ENCODE results near the gene TMEM143.
"Not testable (repeated sequence)": the region's sequence is repeated elsewhere in the genome, so short reads cannot be mapped to it uniquely, and the experiment has no call there.

The TMEM143 gene

GRCh38 chr19:48330012-48330681 is 33.6 kb downstream of the TMEM143 start:
- peak; percentile 54 to 58 for DNase-seq (ENCODE audit: low read depth in 2 of 2)

DNA sequence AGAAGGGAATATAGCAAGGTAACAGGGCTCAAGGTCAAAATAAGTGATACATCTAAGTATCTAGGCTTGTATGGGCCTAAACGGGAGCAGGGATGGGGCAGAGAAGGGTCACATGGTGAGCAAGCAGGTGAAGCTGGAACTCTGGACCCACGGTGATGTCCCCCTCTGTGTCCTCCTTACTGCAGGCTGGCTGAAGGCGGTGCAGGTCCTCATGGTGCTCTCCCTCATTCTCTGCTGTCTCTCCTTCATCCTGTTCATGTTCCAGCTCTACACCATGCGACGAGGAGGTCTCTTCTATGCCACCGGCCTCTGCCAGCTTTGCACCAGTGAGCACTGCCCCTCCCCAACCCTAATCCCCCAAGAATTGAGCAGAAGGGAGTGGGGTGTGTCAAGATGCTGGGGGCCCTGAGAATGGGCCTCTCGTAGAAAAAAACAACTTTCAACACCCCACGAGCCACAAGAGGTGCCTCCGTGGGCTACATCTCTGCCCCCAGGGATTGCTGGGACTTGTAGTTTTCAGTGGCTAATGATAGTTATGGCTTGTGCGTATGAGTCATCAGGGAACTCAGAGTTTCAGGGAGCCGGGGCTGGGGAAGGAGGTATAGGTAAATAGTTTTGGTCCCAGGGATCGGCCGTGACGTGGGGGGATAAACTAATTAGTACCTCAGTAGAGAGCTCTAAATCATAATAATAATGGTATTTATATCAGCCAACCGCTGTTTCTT is 34.4 kb downstream of the TMEM143 start:
- DNase-seq (ENCODE audit: low read depth in 2 of 2), result no peak

DNA sequence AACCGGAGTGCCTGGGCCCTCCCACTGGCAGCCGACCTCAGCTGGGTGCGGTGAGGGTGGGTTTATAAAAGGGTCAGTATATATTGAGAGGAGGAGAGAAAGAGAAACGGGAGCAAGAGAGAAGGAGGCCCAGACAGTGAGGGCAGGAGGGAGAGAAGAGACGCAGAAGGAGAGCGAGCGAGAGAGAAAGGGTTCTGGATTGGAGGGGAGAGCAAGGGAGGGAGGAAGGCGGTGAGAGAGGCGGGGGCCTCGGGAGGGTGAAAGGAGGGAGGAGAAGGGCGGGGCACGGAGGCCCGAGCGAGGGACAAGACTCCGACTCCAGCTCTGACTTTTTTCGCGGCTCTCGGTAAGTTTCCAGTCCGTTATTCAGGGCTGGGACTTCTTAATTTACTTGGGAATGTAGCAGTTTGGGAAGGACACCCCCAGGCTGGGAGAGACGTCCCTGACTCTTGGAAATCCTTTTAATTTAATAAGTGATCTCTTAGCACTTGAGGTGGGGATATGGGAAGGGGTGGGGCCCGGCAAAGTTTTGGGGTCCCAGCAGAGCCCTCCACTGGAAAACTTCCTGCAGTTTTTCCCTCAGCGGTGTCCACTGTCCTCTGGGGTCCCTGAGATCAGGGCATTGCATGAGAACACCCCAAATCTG is 38.4 kb downstream of the TMEM143 start, which contains the start of gene EMP3:
TSS of gene EMP3 (plus strand) at position 288 of the 646 bp plus-strand sequence. CDS start 1,293 bp downstream, outside the sequence.
- peak; percentile 55 to 74 for DNase-seq (ENCODE audit: low read depth in 2 of 2)

GRCh38 chr19:48321622-48322591 is 41.8 kb downstream of the TMEM143 start:
- peak; percentile 99 for DNase-seq (ENCODE audit: low read depth in 2 of 2)

GRCh38 chr19:48321372-48321621 is 42.4 kb downstream of the TMEM143 start:
- peak; percentile 86 to 95 for DNase-seq (ENCODE audit: low read depth in 2 of 2)

DNA sequence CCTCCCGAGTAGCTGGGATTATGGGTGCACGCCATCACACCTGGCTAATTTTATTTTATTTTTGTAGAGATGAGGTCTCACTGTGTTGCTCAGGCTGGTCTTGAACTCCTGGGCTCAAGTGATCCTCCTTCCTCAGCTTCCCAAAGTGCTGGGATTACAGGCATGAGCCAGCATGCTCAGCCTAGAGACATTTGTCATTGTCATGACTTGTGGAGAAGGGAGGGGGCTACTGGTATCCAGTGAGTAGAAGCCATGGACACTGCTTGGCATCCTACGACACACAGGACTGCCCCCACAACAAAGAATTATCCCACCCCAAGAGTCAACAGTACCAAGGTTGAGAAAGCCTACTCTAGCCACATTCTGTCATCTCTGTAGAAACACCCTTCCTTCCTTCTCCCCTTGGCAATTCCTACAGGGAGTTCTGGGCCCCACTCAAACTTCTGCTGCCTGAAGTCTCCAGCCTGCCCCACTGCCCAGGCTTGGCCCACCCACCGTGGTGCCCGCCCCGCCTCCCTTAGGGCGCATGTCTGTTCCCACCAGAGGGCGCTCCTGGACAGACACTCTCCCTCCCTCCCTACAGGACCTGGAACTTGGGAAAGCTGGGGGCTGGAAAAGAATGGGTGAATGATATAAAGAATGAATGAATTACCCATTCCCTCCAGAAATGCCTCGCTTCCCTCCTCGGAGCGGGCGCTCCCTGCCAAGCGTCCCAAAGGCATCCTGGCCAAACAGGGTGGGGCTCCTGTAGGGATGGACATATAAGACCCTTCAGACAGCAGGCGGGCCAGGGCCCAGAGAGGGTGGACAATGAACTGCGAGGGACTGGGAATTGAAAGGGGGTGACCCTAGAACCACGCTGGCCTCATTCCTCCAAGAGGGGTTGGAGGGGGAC is 43.8 kb downstream of the TMEM143 start:
- DNase-seq (ENCODE audit: low read depth in 2 of 2), result peak; percentile 53 to 64

DNA sequence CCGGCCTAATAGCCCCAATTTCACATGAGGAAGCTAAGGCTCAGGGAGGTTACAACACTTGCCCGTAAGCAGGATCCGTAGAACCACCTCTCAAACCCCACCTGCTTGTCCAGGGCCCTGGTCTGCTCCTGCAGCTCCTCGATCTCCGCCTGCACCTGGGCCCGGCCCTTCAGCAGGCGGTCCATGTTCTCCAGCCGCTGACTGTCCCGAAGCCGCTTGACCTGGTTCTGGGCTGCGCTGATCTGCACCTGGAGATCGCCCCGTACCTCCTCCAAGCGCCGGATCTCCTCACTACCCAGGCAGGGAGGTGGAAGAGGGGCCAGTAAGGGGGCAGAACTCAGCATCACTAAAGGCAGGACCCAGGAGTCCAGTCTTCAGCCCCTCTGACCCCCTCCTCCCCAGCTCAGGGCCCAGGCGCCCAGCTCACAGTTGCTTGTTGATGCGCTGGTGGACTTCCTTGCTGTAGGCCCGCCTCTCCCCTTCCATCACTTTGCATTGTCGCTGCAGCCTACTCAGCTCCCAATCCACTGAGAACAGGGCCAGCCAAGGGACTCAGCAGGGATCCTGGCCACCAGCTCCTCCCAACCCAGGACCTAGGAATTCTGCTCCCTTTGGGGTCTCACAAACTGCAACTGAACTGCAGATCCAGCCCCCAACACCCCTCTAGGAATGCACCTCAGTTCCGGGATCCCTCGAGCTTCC is 45.3 kb downstream of the TMEM143 start:
- no peak for DNase-seq (ENCODE audit: low read depth in 2 of 2)

GRCh38 chr19:48317708-48317960 is 46.1 kb downstream of the TMEM143 start:
- not testable (repeated sequence) for DNase-seq (ENCODE audit: low read depth in 2 of 2)

- no peak for DNase-seq (ENCODE audit: low read depth in 2 of 2)
These were observed 48.0 kb downstream of the TMEM143 start for GRCh38 chr19:48315712-48316111.

DNA sequence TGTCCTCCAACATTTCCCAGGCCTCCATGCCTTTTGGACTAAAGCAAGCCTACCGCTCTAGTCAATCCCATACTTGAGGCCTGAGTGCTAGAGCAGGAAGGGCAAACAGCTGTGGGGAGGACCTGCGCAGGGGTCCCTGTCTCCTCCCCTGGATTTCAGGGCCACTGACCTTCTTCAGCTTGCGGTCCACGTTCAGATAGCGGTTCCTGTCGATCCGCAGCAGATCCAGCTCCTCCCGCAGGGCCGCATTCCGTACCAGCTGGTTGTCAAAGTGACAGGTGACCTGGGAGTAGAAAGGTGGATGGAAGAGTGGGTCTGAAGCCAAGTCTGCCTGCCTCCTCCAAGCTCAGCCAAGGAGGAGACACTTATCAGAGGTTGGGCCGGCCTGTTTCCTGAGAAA is 52.4 kb downstream of the TMEM143 start:
- DNase-seq (ENCODE audit: low read depth in 2 of 2), result no peak

- no peak for DNase-seq (ENCODE audit: low read depth in 2 of 2)
These were observed 53.5 kb downstream of the TMEM143 start for GRCh38 chr19:48310227-48310626.

- DNase-seq (ENCODE audit: low read depth in 2 of 2), result not testable (repeated sequence)
These were observed 54.0 kb downstream of the TMEM143 start for GRCh38 chr19:48309731-48310130.

DNA sequence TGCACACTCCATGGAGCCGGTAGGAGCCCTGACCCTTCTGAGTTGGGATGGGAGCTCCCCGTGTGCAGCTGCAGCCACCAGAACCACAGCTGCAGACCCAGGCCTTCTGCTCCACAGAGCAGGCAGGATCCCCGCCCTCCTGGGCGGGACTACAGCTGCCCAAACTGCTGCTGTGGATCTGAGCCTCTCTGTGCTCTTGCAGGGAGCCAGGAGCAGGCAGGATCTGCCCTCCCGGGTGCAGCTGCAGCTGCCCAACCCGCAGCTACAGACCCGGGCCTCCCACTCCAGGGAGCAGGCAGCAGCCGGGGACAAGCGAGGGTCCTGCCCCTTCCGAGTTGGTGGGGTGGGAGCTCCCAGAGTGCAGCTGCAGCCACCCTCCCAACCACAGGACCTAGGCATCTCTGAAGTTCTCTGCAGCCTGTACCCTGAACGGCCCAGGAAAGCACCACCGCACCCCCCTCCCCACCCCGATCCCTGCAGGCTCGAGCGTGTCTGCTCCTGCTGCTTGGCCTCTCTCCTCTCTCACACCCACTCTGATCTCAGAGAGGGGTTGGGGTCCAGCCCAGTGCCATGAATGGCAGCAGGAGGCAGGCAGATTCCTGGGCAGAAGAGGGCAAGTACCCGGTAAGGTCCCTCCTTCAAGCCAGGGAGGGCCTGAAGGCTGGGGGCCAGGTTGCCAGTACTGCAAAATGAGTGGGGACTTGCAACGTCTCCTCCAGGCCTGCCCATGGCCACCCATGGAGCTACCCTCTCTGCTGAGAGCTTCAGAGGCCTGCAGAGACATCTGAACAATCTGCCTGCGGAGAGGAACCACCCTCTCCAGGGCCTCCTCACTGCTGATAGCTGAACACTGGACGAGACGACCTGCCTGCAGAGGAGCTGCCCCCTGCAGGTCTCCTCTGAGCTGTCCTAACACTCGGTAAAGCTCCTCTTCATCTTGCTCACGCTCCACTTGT is 54.8 kb downstream of the TMEM143 start:
- no peak for DNase-seq (ENCODE audit: low read depth in 2 of 2)

GRCh38 chr19:48303866-48304265 is 59.9 kb downstream of the TMEM143 start:
- DNase-seq (ENCODE audit: low read depth in 2 of 2), result no peak

- no peak for DNase-seq (ENCODE audit: low read depth in 2 of 2)
These were observed 60.4 kb downstream of the TMEM143 start for GRCh38 chr19:48303367-48303766.

DNA sequence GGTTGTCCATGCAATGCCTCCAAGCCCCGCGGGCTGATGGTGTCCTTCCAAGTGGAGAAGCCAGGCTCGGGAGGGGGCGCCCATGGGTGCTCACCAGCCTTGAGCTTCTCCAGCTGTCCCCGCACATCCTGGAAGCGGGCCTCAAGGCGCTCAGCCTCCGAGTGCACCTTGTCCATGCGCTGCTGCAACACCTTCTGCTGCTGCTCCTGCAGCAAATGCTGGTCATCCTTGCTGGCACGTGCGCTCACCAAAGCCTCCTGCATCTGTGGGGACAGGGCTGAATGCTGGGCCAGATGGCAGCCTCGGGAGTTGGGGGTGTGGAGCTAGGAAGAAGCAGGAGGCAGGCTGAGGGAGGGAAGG is 61.2 kb downstream of the TMEM143 start:
- no peak for DNase-seq (ENCODE audit: low read depth in 2 of 2)

DNA sequence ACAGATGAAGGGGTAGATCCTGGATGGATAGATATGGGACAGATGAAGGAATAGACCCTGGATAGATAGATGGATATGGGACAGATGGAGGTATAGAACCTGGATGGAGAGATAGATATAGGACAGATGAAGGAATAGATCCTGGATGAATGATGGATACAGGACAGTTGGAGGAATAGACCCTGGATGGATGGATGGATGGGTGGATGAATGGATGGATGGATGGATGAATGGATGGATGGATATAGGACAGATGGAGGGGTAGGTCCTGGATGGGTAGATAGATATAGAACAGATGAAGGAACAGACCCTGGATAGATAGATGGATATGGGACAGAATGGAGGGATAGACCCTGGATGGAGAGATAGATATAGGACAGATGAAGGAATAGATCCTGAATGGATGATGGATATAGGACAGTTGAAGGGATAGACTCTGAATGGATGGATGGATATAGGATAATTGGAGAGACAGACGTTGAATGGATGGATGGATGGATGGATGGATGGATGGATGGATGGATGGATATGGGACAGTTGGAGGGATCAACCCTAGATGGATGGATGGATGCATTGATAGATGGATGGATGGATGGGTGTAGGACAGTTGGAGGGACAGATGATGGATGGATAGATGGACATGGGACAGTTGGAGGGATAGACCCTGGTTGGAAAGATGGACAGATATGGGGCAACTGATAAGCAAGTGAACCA is 61.7 kb downstream of the TMEM143 start:
- no peak for DNase-seq (ENCODE audit: low read depth in 2 of 2)

GRCh38 chr19:48297975-48298374 is 65.8 kb downstream of the TMEM143 start:
- no peak for DNase-seq (ENCODE audit: low read depth in 2 of 2)
